ENCODE measurements around the gene ANK2. TPM values are rescaled to one million over a fixed set of nuclear protein-coding genes. Genes with fewer than 3 reads are reported as not detected.

Gene ANK2
- total and polyA plus RNA-seq, 2 of the 13 experiments (the other 11 are each of a cell fraction or from before 2014, with no cell fraction given): 2.7 to 15.1 TPM

- Histone ChIP-seq H3K4me2 (ENCODE audit: low read depth, low read length) (no peak overlapping the region), H3K27me3 (ENCODE audit: control insufficient read depth in 1 of 2, insufficient read depth in 2 of 2, low read length in 2 of 2) (peaks cover 0 to 3% of the 10 kb centered on the region in 2 experiments; a peak in 1 of 5 replicates), H3K27ac (ENCODE audit: extremely low read length, insufficient read depth, low read length) (no peak overlapping the region), H3K36me3 (replicated peaks in 1 of 2; ENCODE audit: control insufficient read depth in 1 of 2, insufficient read depth in 2 of 2, low read length in 2 of 2) (no peaks in the 10 kb centered on the region), H3K4me3 (replicated peaks in 1 of 3; ENCODE audit: insufficient read depth in 1 of 3, low read depth in 2 of 3, low read length in 3 of 3) (no peak overlapping the region), H3K79me2 (ENCODE audit: insufficient read depth, low read length) (no peaks in the 10 kb centered on the region), H3K4me1 (ENCODE audit: insufficient read depth, low read length) (peaks cover 6% of the 10 kb centered on the region), H3K9me3 (ENCODE audit: low read length) (no peaks in the 10 kb centered on the region), H4K20me1 (ENCODE audit: insufficient read depth, low read length) (no peaks in the 10 kb centered on the region), H2AFZ (ENCODE audit: low read length) (no peak overlapping the region), H3K9ac (ENCODE audit: insufficient read depth, low read depth, low read length) (no peak overlapping the region)
- 3% methylated on average over 1 of the region's 1 CpG for WGBS (ENCODE audit: low lambda C conversion rate)
- in situ Hi-C loops (cut with HindIII; ENCODE audit: extremely low pct_ligation_motif_present, low pct_unique_long_range_greater_than_20kb) (no loop called here), intact Hi-C loops (cut with micrococcal nuclease; ENCODE audit: unreplicated experiment) (no loop called here)
- no peak for FAIRE-seq
- CTCF ChIA-PET (ENCODE audit: low intra/inter-chr PET ratio, low total read pairs): no interaction called here
- ATAC-seq: no peak
- no peak for TF ChIP-seq NFE2L2 (IDR thresholded peaks at IDR 0.05; ENCODE audit: low read length)
- TF ChIP-seq ZNF737 (CRISPR knock-in tag; IDR thresholded peaks at IDR 0.05; ENCODE audit: borderline replicate concordance): no peak
- no peak for TF ChIP-seq ZNF709 (CRISPR knock-in tag; IDR thresholded peaks at IDR 0.05)
- TF ChIP-seq ZNF607 (CRISPR knock-in tag; IDR thresholded peaks at IDR 0.05; ENCODE audit: borderline replicate concordance): no peak
- TF ChIP-seq KDM4B (CRISPR knock-in tag; IDR thresholded peaks at IDR 0.05): no peak
- no peak for TF ChIP-seq ZNF878 (CRISPR knock-in tag; IDR thresholded peaks at IDR 0.05)
- POLR2A ChIA-PET: no interaction called here
- BruUV-seq (replicated peaks): no TSS peak
- DNase-seq (ENCODE audit: low spot score): no peak
Observed at GRCh38 chr4:113025416-113025815, 24.0 kb upstream of the ANK2 start.

GRCh38 chr4:113026556-113026955 lies 22.9 kb upstream of the ANK2 start:
- CTCF ChIA-PET (ENCODE audit: low intra/inter-chr PET ratio, low total read pairs): no interaction called here

More at GRCh38 chr4:113026556-113026955, 22.9 kb upstream of the ANK2 start:
- Histone ChIP-seq H3K9ac (ENCODE audit: insufficient read depth, low read depth, low read length) (no peak overlapping the region), H3K4me2 (ENCODE audit: low read depth, low read length) (no peak overlapping the region), H3K27ac (ENCODE audit: extremely low read length, insufficient read depth, low read length) (no peak overlapping the region), H4K20me1 (ENCODE audit: insufficient read depth, low read length) (no peaks in the 10 kb centered on the region), H3K9me3 (ENCODE audit: low read length) (no peaks in the 10 kb centered on the region), H2AFZ (ENCODE audit: low read length) (no peak overlapping the region), H3K4me1 (ENCODE audit: insufficient read depth, low read length) (peaks cover 6% of the 10 kb centered on the region), H3K36me3 (replicated peaks in 1 of 2; ENCODE audit: control insufficient read depth in 1 of 2, insufficient read depth in 2 of 2, low read length in 2 of 2) (no peaks in the 10 kb centered on the region), H3K4me3 (replicated peaks in 1 of 3; ENCODE audit: insufficient read depth in 1 of 3, low read depth in 2 of 3, low read length in 3 of 3) (no peak overlapping the region), H3K27me3 (ENCODE audit: control insufficient read depth in 1 of 2, insufficient read depth in 2 of 2, low read length in 2 of 2) (no peaks in the 10 kb centered on the region), H3K79me2 (ENCODE audit: insufficient read depth, low read length) (no peaks in the 10 kb centered on the region)
- no peak for ATAC-seq
- POLR2A ChIA-PET: no interaction called here
- no TSS peak for BruUV-seq (replicated peaks)
- intact Hi-C loops (cut with micrococcal nuclease; ENCODE audit: unreplicated experiment) (no loop called here), in situ Hi-C loops (cut with HindIII; ENCODE audit: extremely low pct_ligation_motif_present, low pct_unique_long_range_greater_than_20kb) (no loop called here)
- WGBS (ENCODE audit: low lambda C conversion rate): 1% methylated on average over 2 of the region's 2 CpGs
- FAIRE-seq: no peak
- DNase-seq (ENCODE audit: low spot score): no peak
- TF ChIP-seq POGZ (CRISPR knock-in tag; IDR thresholded peaks at IDR 0.05): no peak
- TF ChIP-seq SOX5 (CRISPR knock-in tag; IDR thresholded peaks at IDR 0.05; ENCODE audit: borderline replicate concordance): no peak
- no peak for TF ChIP-seq ZNF672 (CRISPR knock-in tag; IDR thresholded peaks at IDR 0.05)
- TF ChIP-seq ZNF776 (CRISPR knock-in tag; IDR thresholded peaks at IDR 0.05): no peak
- no peak for TF ChIP-seq ZNF34 (CRISPR knock-in tag; IDR thresholded peaks at IDR 0.05; ENCODE audit: borderline replicate concordance)
- no peak for TF ChIP-seq FOXK1 (CRISPR knock-in tag; IDR thresholded peaks at IDR 0.05; ENCODE audit: borderline replicate concordance, low read depth)
- TF ChIP-seq MIXL1 (CRISPR knock-in tag; IDR thresholded peaks at IDR 0.05): no peak
- TF ChIP-seq DDIT3 (CRISPR knock-in tag; IDR thresholded peaks at IDR 0.05): no peak
- TF ChIP-seq NFKB2 (CRISPR knock-in tag; IDR thresholded peaks at IDR 0.05; ENCODE audit: borderline replicate concordance): no peak
- TF ChIP-seq ZNF577 (CRISPR knock-in tag; IDR thresholded peaks at IDR 0.05; ENCODE audit: borderline replicate concordance, low read depth): no peak
- TF ChIP-seq TFDP1 (CRISPR knock-in tag; IDR thresholded peaks at IDR 0.05; ENCODE audit: borderline replicate concordance): no peak
